GM12891 (cell line): Measurements from ENCODE around the gene JKAMP.

Experiments
- POLR2A ChIP-seq: IDR thresholded peaks from 2 replicates; pipeline ENCODE4 v1.6.1; 2011; ENCODE audit warnings: low read depth, low read length, control low read depth
- POLR2AphosphoS5 ChIP-seq: IDR thresholded peaks from 2 replicates; pipeline ENCODE4 v1.6.1; 2011; ENCODE audit warnings: low read depth, low read length, control low read depth
- TAF1 ChIP-seq: IDR thresholded peaks from 2 replicates; pipeline ENCODE4 v1.6.1; 2011; ENCODE audit warnings: low read depth, low read length, control low read depth

DNA sequence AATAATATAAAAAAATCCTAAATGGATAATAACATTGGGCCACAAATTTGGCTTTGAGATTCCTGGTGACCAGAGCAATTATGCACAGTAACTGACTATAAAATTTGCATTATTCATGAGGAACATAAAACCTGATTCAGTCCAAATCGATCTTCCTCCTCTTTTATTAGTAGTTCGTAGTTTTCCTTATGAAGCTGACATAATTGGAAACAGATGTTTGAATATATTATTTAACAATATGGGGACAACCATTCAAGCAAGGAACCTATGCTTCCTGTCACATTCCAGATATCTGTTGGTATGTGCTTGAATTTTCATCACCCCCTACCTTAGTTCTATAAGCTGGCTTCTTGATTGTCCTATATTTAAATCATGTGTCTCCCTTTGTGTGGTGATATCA, 57.4 kb downstream of the JKAMP start:
- TF ChIP-seq POLR2AphosphoS5 (no peak), POLR2A (no peak), TAF1 (no peak)
